Measurements from ENCODE around the gene ST7. TPM values are rescaled to one million over a fixed set of nuclear protein-coding genes. Genes with fewer than 3 reads are reported as not detected.

The ST7 gene, protein sequence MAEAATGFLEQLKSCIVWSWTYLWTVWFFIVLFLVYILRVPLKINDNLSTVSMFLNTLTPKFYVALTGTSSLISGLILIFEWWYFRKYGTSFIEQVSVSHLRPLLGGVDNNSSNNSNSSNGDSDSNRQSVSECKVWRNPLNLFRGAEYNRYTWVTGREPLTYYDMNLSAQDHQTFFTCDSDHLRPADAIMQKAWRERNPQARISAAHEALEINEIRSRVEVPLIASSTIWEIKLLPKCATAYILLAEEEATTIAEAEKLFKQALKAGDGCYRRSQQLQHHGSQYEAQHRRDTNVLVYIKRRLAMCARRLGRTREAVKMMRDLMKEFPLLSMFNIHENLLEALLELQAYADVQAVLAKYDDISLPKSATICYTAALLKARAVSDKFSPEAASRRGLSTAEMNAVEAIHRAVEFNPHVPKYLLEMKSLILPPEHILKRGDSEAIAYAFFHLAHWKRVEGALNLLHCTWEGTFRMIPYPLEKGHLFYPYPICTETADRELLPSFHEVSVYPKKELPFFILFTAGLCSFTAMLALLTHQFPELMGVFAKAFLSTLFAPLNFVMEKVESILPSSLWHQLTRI
- 25.8 to 28.1 TPM (median 26.3 TPM) in 5 replicates for total RNA-seq (2022; extraction: Qiagen RNA extraction; ENCODE audit: low read depth)

DNA sequence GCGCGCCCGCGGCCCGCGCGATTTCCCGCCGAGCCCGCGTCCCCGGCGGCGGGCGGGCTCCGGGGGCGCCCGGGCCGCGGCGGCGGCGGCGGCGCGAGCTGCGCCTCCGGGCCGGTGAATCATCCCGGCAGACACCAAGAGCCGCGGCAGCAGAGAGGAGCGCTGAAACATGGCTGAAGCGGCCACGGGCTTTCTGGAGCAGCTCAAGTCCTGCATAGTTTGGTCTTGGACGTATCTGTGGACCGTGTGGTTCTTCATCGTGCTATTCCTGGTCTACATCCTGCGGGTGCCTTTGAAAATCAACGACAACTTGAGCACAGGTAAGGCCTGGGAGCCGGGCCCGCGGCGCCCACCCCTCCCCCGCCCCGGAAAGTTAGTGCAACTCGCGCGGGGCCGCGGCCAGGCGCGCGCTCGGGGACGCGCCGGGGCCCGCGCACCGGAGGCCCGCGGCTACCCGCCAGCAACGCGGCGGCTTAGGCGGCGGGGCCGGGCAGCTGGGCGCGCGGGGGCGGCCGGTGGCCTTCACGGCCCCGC is at the start of gene ST7:
Gene ST7, plus strand, starts transcription at position 130 of the 534 bp plus-strand sequence. Its CDS starts 40 bp downstream, at position 170.

Other genes starting within 250 kb of the ST7 start
- gene CAPZA2, start 90.9 kb upstream of the ST7 start, total RNA-seq (2022; extraction: Qiagen RNA extraction; ENCODE audit: low read depth): 109 to 174 TPM (median 121 TPM) in 5 replicates

All from A549 treated with CpdA at 1 μM for 4 hours (cell line).